ENCODE results near the gene ADCK2. TPM values are rescaled to one million over a fixed set of nuclear protein-coding genes. Genes with fewer than 3 reads are reported as not detected.

Gene ADCK2
- total RNA-seq, 2 experiments from 2014 or later, result 24.2 to 24.4 TPM

- Mint-ChIP-seq H3K27ac (no peak overlapping the region), H3K27me3 (no peaks in the 10 kb centered on the region), H3K4me1 (ENCODE audit: low read depth) (peaks cover 26% of the 10 kb centered on the region), H3K4me3 (no peak overlapping the region), H3K36me3 (peaks cover 39% of the 10 kb centered on the region), H3K9me3 (no peaks in the 10 kb centered on the region)
- ChIA-PET POLR2A (no interaction called here), CTCF (no interaction called here)
- intact Hi-C loops (cut with micrococcal nuclease), result no loop called here
- DNase-seq, result no peak
Measured at GRCh38 chr7:140678081-140678815, 5.5 kb downstream of the ADCK2 start.

DNA sequence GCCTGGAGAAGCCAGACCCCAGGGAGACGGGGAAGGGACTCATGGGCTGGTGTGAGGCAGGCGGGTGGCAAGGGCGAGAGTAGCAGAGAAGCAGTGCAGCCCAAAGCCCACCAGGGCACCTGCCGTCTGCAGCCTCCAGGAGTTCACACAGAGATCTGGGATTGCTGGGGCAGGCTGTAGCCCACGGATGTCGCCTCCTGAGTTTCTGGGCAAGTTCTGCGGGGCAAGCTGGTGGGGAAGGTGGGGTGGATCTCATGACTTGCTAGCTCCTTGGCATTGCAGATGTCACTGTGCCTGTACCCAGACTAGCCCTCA, 6.0 kb downstream of the ADCK2 start:
- Mint-ChIP-seq H3K36me3 (peaks cover 39% of the 10 kb centered on the region), H3K9me3 (no peaks in the 10 kb centered on the region), H3K27me3 (no peaks in the 10 kb centered on the region), H3K4me3 (no peak overlapping the region), H3K27ac (no peak overlapping the region), H3K4me1 (ENCODE audit: low read depth) (peaks cover 23% of the 10 kb centered on the region)
- intact Hi-C loops (cut with micrococcal nuclease), result no loop called here
- ChIA-PET CTCF (no interaction called here), POLR2A (no interaction called here)
- no peak for DNase-seq

GRCh38 chr7:140679186-140679585, 6.4 kb downstream of the ADCK2 start:
- ChIA-PET POLR2A (no interaction called here), CTCF (interaction anchor here (0.6 kb wide), 1 partner anchor 303 kb away, joined by 4 read pairs; no protein-coding TSS in a partner anchor)
- peaks cover 43% of the 10 kb centered on the region for H3K36me3 Mint-ChIP-seq
- no peaks in the 10 kb centered on the region for H3K27me3 Mint-ChIP-seq
- H3K9me3 Mint-ChIP-seq, result no peaks in the 10 kb centered on the region
- H3K4me3 Mint-ChIP-seq, result no peak overlapping the region
- intact Hi-C loops (cut with micrococcal nuclease), result no loop called here
- no peak overlapping the region for H3K27ac Mint-ChIP-seq
- DNase-seq, result no peak
- peaks cover 19% of the 10 kb centered on the region for H3K4me1 Mint-ChIP-seq (ENCODE audit: low read depth)

DNA sequence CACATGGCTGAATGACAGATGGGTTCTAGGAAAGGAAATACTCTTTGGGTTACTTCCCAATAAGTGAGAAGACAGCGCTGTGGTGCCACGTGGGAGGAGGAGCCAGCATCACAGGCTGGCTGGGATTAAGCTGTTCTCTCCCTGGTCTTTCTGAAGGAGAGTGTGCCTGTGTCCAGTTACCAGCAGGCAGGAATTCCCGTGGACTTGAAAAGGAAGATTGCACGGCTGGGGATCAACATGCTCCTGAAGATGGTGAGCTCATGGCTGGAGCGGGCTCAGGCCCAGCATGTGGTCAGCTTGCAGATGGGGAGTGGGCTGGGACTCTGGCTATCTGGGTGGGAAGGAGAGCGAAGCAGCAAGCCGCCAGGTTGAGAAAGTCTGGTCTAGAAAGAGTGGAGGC, 8.1 kb downstream of the ADCK2 start:
- POLR2A ChIA-PET, result no interaction called here
- DNase-seq, result no peak
- Mint-ChIP-seq H3K27ac (no peak overlapping the region), H3K27me3 (no peaks in the 10 kb centered on the region), H3K4me3 (no peak overlapping the region), H3K36me3 (peaks cover 40% of the 10 kb centered on the region), H3K9me3 (no peaks in the 10 kb centered on the region), H3K4me1 (ENCODE audit: low read depth) (peaks cover 4% of the 10 kb centered on the region)
- intact Hi-C loops (cut with micrococcal nuclease), result no loop called here
- CTCF ChIA-PET, result no interaction called here

- intact Hi-C loops (cut with micrococcal nuclease), result no loop called here
- Mint-ChIP-seq H3K27me3 (no peaks in the 10 kb centered on the region), H3K4me3 (no peak overlapping the region), H3K27ac (no peak overlapping the region), H3K4me1 (ENCODE audit: low read depth) (no peaks in the 10 kb centered on the region), H3K9me3 (no peaks in the 10 kb centered on the region), H3K36me3 (peaks cover 40% of the 10 kb centered on the region)
- no peak for DNase-seq
- ChIA-PET POLR2A (no interaction called here), CTCF (no interaction called here)
Measured at GRCh38 chr7:140681766-140682165, 9.0 kb downstream of the ADCK2 start.

GRCh38 chr7:140683657-140684056, 10.9 kb downstream of the ADCK2 start:
- H3K36me3 Mint-ChIP-seq, result peaks cover 34% of the 10 kb centered on the region
- CTCF ChIA-PET, result interaction anchor here (0.5 to 0.6 kb wide), 4 partner anchors 42 to 1466 kb away, joined by 3 read pairs; no protein-coding TSS in a partner anchor

DNA sequence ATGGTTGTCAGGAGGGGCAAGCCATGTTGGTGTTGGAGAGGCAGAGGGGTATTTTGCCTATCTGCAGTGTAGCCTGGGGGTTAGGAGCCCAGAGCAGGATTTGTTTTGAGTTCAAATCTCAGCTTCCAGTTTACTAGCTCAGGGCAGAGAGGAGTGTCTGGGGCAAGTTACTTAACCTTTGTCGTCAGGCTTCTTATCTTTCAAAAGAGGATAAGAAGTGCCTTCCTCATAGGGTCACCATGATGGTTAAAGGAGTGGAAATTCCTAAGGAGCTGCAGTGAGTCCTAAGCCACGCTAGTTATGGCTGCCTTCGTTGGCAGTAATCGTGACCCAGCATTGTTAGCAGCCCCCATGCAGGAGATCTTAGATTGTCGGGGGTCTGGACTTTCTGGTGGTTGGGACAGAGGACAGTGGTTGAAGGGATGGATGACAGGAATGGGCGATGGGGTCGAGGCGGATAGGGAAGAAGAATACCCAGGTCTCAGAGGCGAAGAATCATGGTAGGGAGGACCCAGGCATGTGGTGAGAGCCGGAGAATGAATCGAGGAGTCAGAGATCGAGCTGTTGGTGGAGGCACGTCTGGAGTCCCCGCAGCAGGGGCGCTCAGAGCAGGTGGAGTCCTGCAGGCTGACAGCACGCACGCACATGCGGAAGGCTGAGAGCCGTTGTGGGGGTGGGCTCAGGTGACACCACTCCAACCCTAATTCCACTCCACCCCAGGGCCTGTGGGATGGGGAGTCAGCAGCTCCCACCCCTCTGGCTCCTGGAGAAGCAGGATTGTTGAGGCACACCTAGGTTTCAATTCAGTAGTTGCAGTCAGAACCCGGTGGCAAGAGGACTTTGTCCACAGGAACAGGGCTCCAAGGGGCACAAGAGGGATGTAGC, 11.6 kb downstream of the ADCK2 start:
- ChIA-PET CTCF (interaction anchor here (0.6 kb wide), 1 partner anchor 296 kb away, joined by 3 read pairs; no protein-coding TSS in a partner anchor), POLR2A (interaction anchor here (0.5 kb wide), 1 partner anchor 164 kb away, joined by 3 read pairs; no protein-coding TSS in a partner anchor)
- no peak overlapping the region for H3K27ac Mint-ChIP-seq

More at GRCh38 chr7:140683657-140684056, 10.9 kb downstream of the ADCK2 start:
- POLR2A ChIA-PET, result no interaction called here
- no peaks in the 10 kb centered on the region for H3K27me3 Mint-ChIP-seq
- intact Hi-C loops (cut with micrococcal nuclease), result no loop called here
- H3K4me3 Mint-ChIP-seq, result no peak overlapping the region
- H3K4me1 Mint-ChIP-seq (ENCODE audit: low read depth), result no peaks in the 10 kb centered on the region
- no peak overlapping the region for H3K27ac Mint-ChIP-seq
- no peaks in the 10 kb centered on the region for H3K9me3 Mint-ChIP-seq
- no peak for DNase-seq

DNA sequence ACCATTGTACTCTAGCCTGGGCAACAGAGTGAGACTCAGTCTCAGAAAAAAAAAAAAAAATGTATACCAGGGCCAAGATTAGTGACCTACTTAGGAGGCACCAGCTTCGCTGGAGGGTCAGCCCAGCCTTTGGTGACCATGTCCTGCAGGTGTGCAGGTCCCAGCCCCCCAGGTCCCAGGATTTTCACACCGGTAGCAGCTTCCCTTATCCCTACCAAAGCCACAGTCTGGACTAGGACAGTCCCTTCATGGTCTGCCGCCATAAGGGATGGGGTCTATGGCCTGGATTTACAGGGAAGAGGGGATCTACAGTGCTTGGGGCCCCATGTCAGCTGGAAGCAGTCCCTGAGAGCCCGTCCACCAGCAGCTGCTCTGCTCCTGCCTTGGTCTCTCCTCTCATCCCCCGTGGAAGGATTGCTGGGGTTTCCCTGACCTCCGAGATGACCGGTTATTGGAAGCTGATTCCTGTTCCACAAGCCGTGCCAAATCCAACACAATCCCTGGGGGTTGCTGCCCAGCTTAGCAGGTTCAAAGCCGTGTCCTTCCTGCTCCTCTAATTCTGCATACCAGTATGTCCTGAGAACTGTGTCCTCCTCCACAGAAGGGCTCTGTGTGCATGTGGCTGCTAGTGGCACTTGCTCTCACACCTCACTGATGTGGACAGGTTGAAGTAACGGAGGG, 12.8 kb downstream of the ADCK2 start:
- no peak for DNase-seq
- CTCF ChIA-PET, result interaction anchor here (1.5 kb wide), 1 partner anchor 167 kb away, joined by 3 read pairs; no protein-coding TSS in a partner anchor
- intact Hi-C loops (cut with micrococcal nuclease), result no loop called here
- no peak overlapping the region for H3K4me3 Mint-ChIP-seq
- H3K4me1 Mint-ChIP-seq (ENCODE audit: low read depth), result no peaks in the 10 kb centered on the region
- POLR2A ChIA-PET, result no interaction called here
- H3K9me3 Mint-ChIP-seq, result no peaks in the 10 kb centered on the region
- H3K36me3 Mint-ChIP-seq, result peaks cover 21% of the 10 kb centered on the region
- no peak overlapping the region for H3K27ac Mint-ChIP-seq
- no peaks in the 10 kb centered on the region for H3K27me3 Mint-ChIP-seq

More for the DNA sequence above, 11.6 kb downstream of the ADCK2 start:
- Mint-ChIP-seq H3K27me3 (no peaks in the 10 kb centered on the region), H3K36me3 (peaks cover 30% of the 10 kb centered on the region), H3K4me1 (ENCODE audit: low read depth) (no peaks in the 10 kb centered on the region), H3K4me3 (no peak overlapping the region), H3K9me3 (no peaks in the 10 kb centered on the region)
- intact Hi-C loops (cut with micrococcal nuclease), result no loop called here
- DNase-seq, result no peak

- POLR2A ChIA-PET, result no interaction called here
- CTCF ChIA-PET, result no interaction called here
- Mint-ChIP-seq H3K27ac (no peak overlapping the region), H3K36me3 (peaks cover 16% of the 10 kb centered on the region), H3K4me1 (ENCODE audit: low read depth) (no peaks in the 10 kb centered on the region), H3K27me3 (no peaks in the 10 kb centered on the region), H3K9me3 (no peaks in the 10 kb centered on the region), H3K4me3 (no peak overlapping the region)
- no peak for DNase-seq
- intact Hi-C loops (cut with micrococcal nuclease), result no loop called here
Measured at GRCh38 chr7:140686921-140687320, 14.2 kb downstream of the ADCK2 start.

- DNase-seq, result no peak
- Mint-ChIP-seq H3K36me3 (peaks cover 14% of the 10 kb centered on the region), H3K9me3 (no peaks in the 10 kb centered on the region), H3K27ac (no peak overlapping the region), H3K4me1 (ENCODE audit: low read depth) (no peaks in the 10 kb centered on the region), H3K27me3 (no peaks in the 10 kb centered on the region), H3K4me3 (no peak overlapping the region)
- POLR2A ChIA-PET, result no interaction called here
- CTCF ChIA-PET, result no interaction called here
- intact Hi-C loops (cut with micrococcal nuclease), result no loop called here
Measured at GRCh38 chr7:140688341-140688740, 15.6 kb downstream of the ADCK2 start.

DNA sequence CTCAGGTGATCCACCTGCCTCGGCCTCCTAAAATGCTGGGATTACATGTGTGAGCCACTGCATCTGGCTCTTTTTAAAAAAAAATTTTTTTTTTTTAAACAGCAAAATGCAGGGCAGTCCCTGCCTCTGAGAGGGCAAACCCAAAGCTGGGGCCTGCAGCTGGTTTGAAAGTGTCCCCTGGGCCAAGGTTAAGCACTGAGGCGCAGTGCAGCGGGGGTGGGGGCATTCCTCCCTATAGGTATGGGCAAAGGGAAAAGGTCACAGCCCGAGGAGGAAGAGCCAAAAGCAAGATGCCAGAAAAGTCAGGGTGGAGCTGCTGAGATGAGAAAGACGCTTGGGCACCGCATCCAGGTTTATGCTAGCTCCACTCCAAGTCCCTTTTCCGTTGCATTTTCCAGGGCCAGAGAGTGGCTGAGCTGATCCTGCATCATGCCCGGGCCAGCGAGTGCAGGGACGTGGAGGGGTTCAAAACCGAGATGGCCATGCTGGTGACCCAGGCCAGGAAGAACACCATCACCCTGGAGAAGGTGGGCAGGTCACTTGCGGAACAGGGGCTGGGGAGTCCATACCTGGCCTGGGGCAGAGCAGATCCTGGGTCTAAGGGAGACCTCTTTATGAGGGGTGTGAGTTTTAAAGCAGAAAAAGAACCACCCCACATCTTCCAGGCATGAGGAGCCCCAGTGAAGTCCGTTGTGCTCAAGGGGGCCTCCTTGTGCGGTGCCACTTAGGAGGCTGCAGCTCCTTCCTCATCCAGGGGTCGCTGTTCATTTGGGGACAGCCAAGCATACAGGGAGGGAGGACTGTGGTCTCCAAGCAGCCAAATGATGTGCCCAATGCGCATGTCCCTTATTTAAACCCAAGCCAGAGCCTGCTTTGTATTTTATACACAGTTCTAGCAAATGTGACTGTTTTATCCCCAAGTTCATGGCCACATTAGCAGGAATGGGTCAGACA, 16.7 kb downstream of the ADCK2 start:
- DNase-seq, result no peak
- no peak overlapping the region for H3K27ac Mint-ChIP-seq
- peaks cover 8% of the 10 kb centered on the region for H3K36me3 Mint-ChIP-seq
- POLR2A ChIA-PET, result no interaction called here
- CTCF ChIA-PET, result interaction anchor here (0.6 kb wide), 1 partner anchor 214 kb away, joined by 3 read pairs; no protein-coding TSS in a partner anchor
- no peaks in the 10 kb centered on the region for H3K27me3 Mint-ChIP-seq
- no peak overlapping the region for H3K4me3 Mint-ChIP-seq
- H3K9me3 Mint-ChIP-seq, result no peaks in the 10 kb centered on the region
- H3K4me1 Mint-ChIP-seq (ENCODE audit: low read depth), result no peaks in the 10 kb centered on the region
- intact Hi-C loops (cut with micrococcal nuclease), result loop anchor here (10.0 kb wide), 1 partner anchor 865 kb away; the partner anchor contains the start of gene AGK
